Right lobe of liver (tissue), 4 donors: Measurements from ENCODE around the gene MRC2.

ENCODE experiments used
- POLR2A ChIP-seq: fragments of 450-650 bp; IDR thresholded peaks from one replicate; pipeline ENCODE4 v1.6.1; 2017; ENCODE audit warnings: antibody characterized with exemption, mild to moderate bottlenecking
- TF ChIP-seq, protein P1 (sequence below), 4 donors: fragments of 200-600 bp in 3 of 4; fragments of 450-650 bp in 1 of 4; IDR thresholded peaks; one replicate each; pipeline versions ENCODE4 v1.5.1 to v1.8.0; 2016 to 2022; ENCODE audit warnings: antibody characterized with exemption in 4 of 4, mild to moderate bottlenecking in 2 of 4
- donor health status: DM: no; HTN: no; CAD: no.
- donor health status: DM: no; HTN: no; CAD: no.
- donor health status: DM: no; HTN: yes; CAD: no.

- TF ChIP-seq, protein P1, sequence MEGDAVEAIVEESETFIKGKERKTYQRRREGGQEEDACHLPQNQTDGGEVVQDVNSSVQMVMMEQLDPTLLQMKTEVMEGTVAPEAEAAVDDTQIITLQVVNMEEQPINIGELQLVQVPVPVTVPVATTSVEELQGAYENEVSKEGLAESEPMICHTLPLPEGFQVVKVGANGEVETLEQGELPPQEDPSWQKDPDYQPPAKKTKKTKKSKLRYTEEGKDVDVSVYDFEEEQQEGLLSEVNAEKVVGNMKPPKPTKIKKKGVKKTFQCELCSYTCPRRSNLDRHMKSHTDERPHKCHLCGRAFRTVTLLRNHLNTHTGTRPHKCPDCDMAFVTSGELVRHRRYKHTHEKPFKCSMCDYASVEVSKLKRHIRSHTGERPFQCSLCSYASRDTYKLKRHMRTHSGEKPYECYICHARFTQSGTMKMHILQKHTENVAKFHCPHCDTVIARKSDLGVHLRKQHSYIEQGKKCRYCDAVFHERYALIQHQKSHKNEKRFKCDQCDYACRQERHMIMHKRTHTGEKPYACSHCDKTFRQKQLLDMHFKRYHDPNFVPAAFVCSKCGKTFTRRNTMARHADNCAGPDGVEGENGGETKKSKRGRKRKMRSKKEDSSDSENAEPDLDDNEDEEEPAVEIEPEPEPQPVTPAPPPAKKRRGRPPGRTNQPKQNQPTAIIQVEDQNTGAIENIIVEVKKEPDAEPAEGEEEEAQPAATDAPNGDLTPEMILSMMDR (IDR thresholded peaks at IDR 0.05): no peak
- TF ChIP-seq POLR2A: no peak
These were observed 104.7 kb downstream of the MRC2 start for GRCh38 chr17:62732125-62732524.
